ENCODE results near the gene PDE7B. TPM values are rescaled to one million over a fixed set of nuclear protein-coding genes. Genes with fewer than 3 reads are reported as not detected.

Gene PDE7B
- total and polyA plus RNA-seq, 2 of the 8 experiments (the other 6 are each of a cell fraction or from before 2014, with no cell fraction given) = not detected

- no peak overlapping the region for H4K91ac ChIP-seq (replicated peaks; ENCODE audit: insufficient read length, low read length)
Measured at GRCh38 chr6:136117081-136117480, 265.6 kb downstream of the PDE7B start.

More at GRCh38 chr6:136117081-136117480, 265.6 kb downstream of the PDE7B start:
- Histone ChIP-seq H3K4ac (replicated peaks; ENCODE audit: insufficient read length, low read depth, low read length) (no peak overlapping the region), H3K14ac (ENCODE audit: insufficient read length) (no peak overlapping the region), H4K8ac (ENCODE audit: extremely low read depth, insufficient read depth, low read length) (no peak overlapping the region), H3K23ac (ENCODE audit: insufficient read length) (no peak overlapping the region), H4K5ac (ENCODE audit: insufficient read length, low read depth, low read length) (no peak overlapping the region), H3K27me3 (replicated peaks in 1 of 4; ENCODE audit: control insufficient read depth in 3 of 4, extremely low read depth in 1 of 4, insufficient read depth in 3 of 4, low read length in 3 of 4) (no peaks in the 10 kb centered on the region; a peak in 1 of 7 replicates), H3K9me3 (ENCODE audit: insufficient read depth in 2 of 2, low read depth in 1 of 2, low read length in 1 of 2) (no peaks in the 10 kb centered on the region), H2AK5ac (ENCODE audit: low read depth, low read length) (no peak overlapping the region), H2BK12ac (ENCODE audit: low read depth, low read length) (no peak overlapping the region), H3K18ac (ENCODE audit: extremely low read depth, low read length) (no peak overlapping the region), H3K9ac (replicated peaks in 1 of 4; ENCODE audit: extremely low read depth in 1 of 4, low read depth in 3 of 4, low read length in 3 of 4) (no peak overlapping the region), H3K4me3 (ENCODE audit: extremely low read depth in 1 of 4, insufficient read depth in 2 of 4, low read depth in 3 of 4, low read length in 4 of 4) (no peak overlapping the region), H3K79me2 (ENCODE audit: control insufficient read depth in 1 of 2, insufficient read depth in 2 of 2, low read length in 2 of 2) (no peaks in the 10 kb centered on the region), H2BK120ac (replicated peaks; ENCODE audit: low read depth, low read length) (no peak overlapping the region), H3K23me2 (ENCODE audit: low read depth, low read length) (no peaks in the 10 kb centered on the region), H3K36me3 (ENCODE audit: control insufficient read depth in 2 of 4, insufficient read depth in 4 of 4, low read length in 3 of 4) (no peaks in the 10 kb centered on the region), H3K27ac (ENCODE audit: low read depth, low read length) (no peak overlapping the region), H3K4me1 (replicated peaks in 1 of 4; ENCODE audit: control insufficient read depth in 3 of 4, insufficient read depth in 4 of 4, low read length in 3 of 4) (no peaks in the 10 kb centered on the region; a peak in 1 of 7 replicates), H2BK15ac (ENCODE audit: low read length) (no peak overlapping the region), H2BK20ac (ENCODE audit: low read length) (no peak overlapping the region), H3K4me2 (ENCODE audit: insufficient read depth in 1 of 2, low read depth in 2 of 2, low read length in 2 of 2) (no peak overlapping the region), H2BK5ac (ENCODE audit: low read depth, low read length) (no peak overlapping the region), H3K56ac (replicated peaks; ENCODE audit: insufficient read length, low read depth, low read length) (no peak overlapping the region), H2AFZ (ENCODE audit: low read length) (no peak overlapping the region), H4K20me1 (replicated peaks in 1 of 2; ENCODE audit: control insufficient read depth in 1 of 2, insufficient read depth in 2 of 2, low read length in 2 of 2) (no peaks in the 10 kb centered on the region), H3K79me1 (ENCODE audit: low read depth, low read length) (no peaks in the 10 kb centered on the region)
- DNase-seq (ENCODE audit: low read depth in 1 of 2, low spot score in 2 of 2) = no peak
- CTCF ChIA-PET (ENCODE audit: partially characterized antibody) = interaction anchor here (1.6 kb wide), 1 partner anchor 15 kb away, joined by 4 read pairs; no protein-coding TSS in a partner anchor
- 83% methylated on average over 2 of the region's 2 CpGs; no CpG with 5 or more reads in 1 of the 2 experiments for WGBS, 2 experiments (ENCODE audit: extremely low coverage in 1 of 2, insufficient coverage in 1 of 2, insufficient read length in 1 of 2, insufficient replicate concordance in 2 of 2, low coverage in 1 of 2, low lambda C conversion rate in 2 of 2, missing lambda C conversion rate in 1 of 2)
- POLR2A ChIA-PET (ENCODE audit: partially characterized antibody) = no interaction called here
- TF ChIP-seq HDAC2 (IDR thresholded peaks at IDR 0.05; ENCODE audit: borderline replicate concordance in 1 of 2, low read depth in 2 of 2, low read length in 2 of 2) = no peak
- TF ChIP-seq TAF1 (IDR thresholded peaks at IDR 0.05; ENCODE audit: low read depth, low read length) = no peak
- TF ChIP-seq CBX8 (IDR thresholded peaks at IDR 0.05; ENCODE audit: borderline replicate concordance, low read depth, low read length) = no peak
- TF ChIP-seq TCF12 (IDR thresholded peaks at IDR 0.05; ENCODE audit: low read depth, low read length) = no peak
- TF ChIP-seq SUZ12 (IDR thresholded peaks at IDR 0.05; ENCODE audit: low read length) = no peak
- FAIRE-seq = no peak

Measured in H1 (cell line).